ENCODE results near the gene GALNT4. TPM values are rescaled to one million over a fixed set of nuclear protein-coding genes. Genes with fewer than 3 reads are reported as not detected.

Gene GALNT4
- total RNA-seq, 1 experiment from 2014 or later = 7.2 TPM

GRCh38 chr12:89523843-89524540 is 604 bp downstream of the GALNT4 start:
- ChIA-PET POLR2A (no interaction called here), CTCF (interaction anchor here (0.9 kb wide), 1 partner anchor 507 kb away, joined by 3 read pairs; no protein-coding TSS in a partner anchor)
- peaks cover 19% of the 10 kb centered on the region; the same call in 1 of the 2 replicates for H3K4me1 ChIP-seq
- no peak for DNase-seq
- no peaks in the 10 kb centered on the region for H3K27me3 ChIP-seq (replicated peaks; ENCODE audit: control insufficient read depth, insufficient read depth, low read length)
- intact Hi-C loops (cut with micrococcal nuclease; ENCODE audit: unreplicated experiment) = loop anchor here (1.0 to 10.0 kb wide), 5 partner anchors 17 to 1379 kb away; partner anchors contain the start of genes CEP290, DUSP6 and TMTC3
- H3K36me3 ChIP-seq (ENCODE audit: control insufficient read depth, insufficient read depth, low read length) = no peaks in the 10 kb centered on the region; the same call in 1 of the 2 replicates
- peak overlapping the region; percentile 99 for H3K4me3 Mint-ChIP-seq (ENCODE audit: unreplicated experiment)
- no peaks in the 10 kb centered on the region for H3K9me3 ChIP-seq
- peak overlapping the region; percentile 54 for H3K4me3 ChIP-seq (ENCODE audit: low read depth, low read length)
- TSS peak; percentile 44 for BruUV-seq (replicated peaks)
- H3K36me3 Mint-ChIP-seq (ENCODE audit: insufficient read depth, unreplicated experiment) = peaks cover 27% of the 10 kb centered on the region
- no peaks in the 10 kb centered on the region for H3K9me3 Mint-ChIP-seq (ENCODE audit: unreplicated experiment)
- no peak for TF ChIP-seq CTCF (IDR thresholded peaks at IDR 0.05; ENCODE audit: insufficient read depth in 1 of 2, low read depth in 1 of 2, low read length in 1 of 2, severe bottlenecking in 1 of 2, unreplicated experiment in 1 of 2)
- H3K27me3 Mint-ChIP-seq (ENCODE audit: insufficient read depth, unreplicated experiment) = no peaks in the 10 kb centered on the region
- H3K4me1 Mint-ChIP-seq (ENCODE audit: low read depth, unreplicated experiment) = peaks cover 4% of the 10 kb centered on the region
- peak overlapping the region; percentile 96 for H3K27ac Mint-ChIP-seq (ENCODE audit: unreplicated experiment)

- no peaks in the 10 kb centered on the region for H3K27me3 ChIP-seq (replicated peaks; ENCODE audit: control insufficient read depth, insufficient read depth, low read length)
- ChIA-PET CTCF (no interaction called here), POLR2A (no interaction called here)
- Mint-ChIP-seq H3K4me1 (ENCODE audit: low read depth, unreplicated experiment) (peaks cover 4% of the 10 kb centered on the region), H3K9me3 (ENCODE audit: unreplicated experiment) (no peaks in the 10 kb centered on the region), H3K4me3 (ENCODE audit: unreplicated experiment) (peak overlapping the region; percentile 99), H3K36me3 (ENCODE audit: insufficient read depth, unreplicated experiment) (peaks cover 27% of the 10 kb centered on the region), H3K27me3 (ENCODE audit: insufficient read depth, unreplicated experiment) (no peaks in the 10 kb centered on the region), H3K27ac (ENCODE audit: unreplicated experiment) (peak overlapping the region; percentile 96)
- BruUV-seq (replicated peaks) = no TSS peak
- no peak for TF ChIP-seq CTCF (IDR thresholded peaks at IDR 0.05; ENCODE audit: insufficient read depth in 1 of 2, low read depth in 1 of 2, low read length in 1 of 2, severe bottlenecking in 1 of 2, unreplicated experiment in 1 of 2)
- H3K36me3 ChIP-seq (ENCODE audit: control insufficient read depth, insufficient read depth, low read length) = no peaks in the 10 kb centered on the region; the same call in 1 of the 2 replicates
- H3K4me1 ChIP-seq = peaks cover 19% of the 10 kb centered on the region; the same call in 1 of the 2 replicates
- H3K4me3 ChIP-seq (ENCODE audit: low read depth, low read length) = no peak overlapping the region
- no peak for DNase-seq
- H3K9me3 ChIP-seq = no peaks in the 10 kb centered on the region
- intact Hi-C loops (cut with micrococcal nuclease; ENCODE audit: unreplicated experiment) = loop anchor here (10.0 kb wide), 1 partner anchor 1379 kb away; the partner anchor contains the start of genes CEP290 and TMTC3
Observed at GRCh38 chr12:89523393-89523792, 1.2 kb downstream of the GALNT4 start.

- Histone ChIP-seq H3K4me3 (ENCODE audit: low read depth, low read length) (no peak overlapping the region), H3K4me1 (peaks cover 19% of the 10 kb centered on the region; the same call in 1 of the 2 replicates), H3K36me3 (ENCODE audit: control insufficient read depth, insufficient read depth, low read length) (no peaks in the 10 kb centered on the region; the same call in 1 of the 2 replicates), H3K27me3 (replicated peaks; ENCODE audit: control insufficient read depth, insufficient read depth, low read length) (no peaks in the 10 kb centered on the region), H3K9me3 (no peaks in the 10 kb centered on the region)
- ChIA-PET POLR2A (no interaction called here), CTCF (no interaction called here)
- Mint-ChIP-seq H3K27ac (ENCODE audit: unreplicated experiment) (no peak overlapping the region), H3K36me3 (ENCODE audit: insufficient read depth, unreplicated experiment) (peaks cover 27% of the 10 kb centered on the region), H3K4me1 (ENCODE audit: low read depth, unreplicated experiment) (peaks cover 4% of the 10 kb centered on the region), H3K4me3 (ENCODE audit: unreplicated experiment) (no peak overlapping the region), H3K27me3 (ENCODE audit: insufficient read depth, unreplicated experiment) (no peaks in the 10 kb centered on the region), H3K9me3 (ENCODE audit: unreplicated experiment) (no peaks in the 10 kb centered on the region)
- DNase-seq = no peak
- intact Hi-C loops (cut with micrococcal nuclease; ENCODE audit: unreplicated experiment) = loop anchor here (10.0 kb wide), 1 partner anchor 1377 kb away; the partner anchor contains the start of genes CEP290 and TMTC3
- BruUV-seq (replicated peaks) = no TSS peak
- TF ChIP-seq CTCF (IDR thresholded peaks at IDR 0.05; ENCODE audit: insufficient read depth in 1 of 2, low read depth in 1 of 2, low read length in 1 of 2, severe bottlenecking in 1 of 2, unreplicated experiment in 1 of 2) = no peak
Observed at GRCh38 chr12:89521364-89522223, 3.0 kb downstream of the GALNT4 start.
